ENCODE data around the gene SLC32A1.

Gene SLC32A1

GRCh38 chr20:38725148-38725901 is 1.0 kb downstream of the SLC32A1 start:
- DNase-seq (ENCODE audit: low read depth), result no peak

GRCh38 chr20:38725931-38726803 is 1.9 kb downstream of the SLC32A1 start:
- no peak for DNase-seq (ENCODE audit: low read depth)

GRCh38 chr20:38726804-38727606 is 2.7 kb downstream of the SLC32A1 start:
- DNase-seq (ENCODE audit: low read depth), result peak; percentile 36

GRCh38 chr20:38727607-38728190 is 3.4 kb downstream of the SLC32A1 start:
- no peak for DNase-seq (ENCODE audit: low read depth)

- no peak for DNase-seq (ENCODE audit: low read depth)
These were observed 4.0 kb downstream of the SLC32A1 start for GRCh38 chr20:38728191-38728781.

GRCh38 chr20:38728911-38729642 is 4.8 kb downstream of the SLC32A1 start:
- DNase-seq (ENCODE audit: low read depth), result no peak

GRCh38 chr20:38729767-38730166 is 5.5 kb downstream of the SLC32A1 start:
- DNase-seq (ENCODE audit: low read depth), result no peak

GRCh38 chr20:38730167-38730988 is 6.1 kb downstream of the SLC32A1 start:
- DNase-seq (ENCODE audit: low read depth), result no peak

GRCh38 chr20:38730989-38731737 is 6.9 kb downstream of the SLC32A1 start:
- peak; percentile 69 for DNase-seq (ENCODE audit: low read depth)

GRCh38 chr20:38731738-38732113 is 7.4 kb downstream of the SLC32A1 start:
- DNase-seq (ENCODE audit: low read depth), result no peak

- no peak for DNase-seq (ENCODE audit: low read depth)
These were observed 8.7 kb downstream of the SLC32A1 start for GRCh38 chr20:38732981-38733380.

GRCh38 chr20:38735172-38735571 is 10.9 kb downstream of the SLC32A1 start:
- DNase-seq (ENCODE audit: low read depth), result no peak

GRCh38 chr20:38737887-38738286 is 13.6 kb downstream of the SLC32A1 start:
- no peak for DNase-seq (ENCODE audit: low read depth)

GRCh38 chr20:38745757-38746156 is 21.5 kb downstream of the SLC32A1 start:
- no peak for DNase-seq (ENCODE audit: low read depth)

GRCh38 chr20:38747495-38748096 is 23.3 kb downstream of the SLC32A1 start:
- DNase-seq (ENCODE audit: low read depth), result no peak

- peak; percentile 97 for DNase-seq (ENCODE audit: low read depth)
These were observed 24.0 kb downstream of the SLC32A1 start, which contains the start of gene ACTR5 for GRCh38 chr20:38748097-38748860. Gene ACTR5 (plus strand): TSS chr20:38748460. CDS start chr20:38748479, 19 bp downstream.

GRCh38 chr20:38748861-38749149 is 24.5 kb downstream of the SLC32A1 start:
- DNase-seq (ENCODE audit: low read depth), result no peak

GRCh38 chr20:38751360-38751976 is 27.2 kb downstream of the SLC32A1 start:
- no peak for DNase-seq (ENCODE audit: low read depth)
